GM18502 (cell line): ENCODE measurements around the gene LIAS.
"Not testable (repeated sequence)": the region's sequence is repeated elsewhere in the genome, so short reads cannot be mapped to it uniquely, and the experiment has no call there.

Experiments used
- ATAC-seq: cut with Tn5 transposase; IDR thresholded peaks from one replicate; pipeline ENCODE4 v1.9.1; 2021; ENCODE audit warnings: mild to moderate bottlenecking; ENCODE audit not compliant: unreplicated experiment, poor library complexity

The LIAS gene

DNA sequence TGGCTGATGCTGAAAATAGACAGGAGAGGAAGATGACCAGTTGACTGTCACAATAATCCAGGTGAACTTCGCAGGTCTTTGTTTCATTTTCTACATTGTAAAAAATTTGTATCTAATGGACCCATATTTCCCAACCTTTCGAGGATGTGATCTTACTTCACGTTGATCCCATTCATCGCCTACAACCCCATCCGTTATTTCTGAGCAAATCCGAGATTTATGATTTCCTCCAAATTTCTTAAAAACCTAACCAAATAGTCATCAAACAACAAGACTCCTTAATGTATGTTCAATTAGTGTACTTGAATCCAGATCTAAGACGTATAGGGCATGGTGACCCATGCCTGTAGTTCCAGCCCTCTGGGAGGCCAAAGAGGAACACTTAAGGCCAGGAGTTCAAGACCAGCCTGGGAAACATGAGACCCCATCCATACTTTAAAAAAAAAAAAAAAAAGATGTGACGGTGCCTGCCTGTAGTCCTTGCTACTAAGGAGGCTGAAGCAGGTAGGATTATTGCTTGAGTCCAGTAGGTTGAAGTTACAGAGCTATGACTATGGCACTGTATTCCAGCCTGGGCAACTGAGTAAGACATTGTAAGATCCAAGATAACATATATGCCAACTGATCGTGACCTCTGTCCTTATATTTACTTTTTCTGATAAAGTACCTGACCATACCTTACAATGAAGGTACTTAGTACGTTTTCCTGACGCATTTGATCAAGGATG lies 5.8 kb upstream of the LIAS start:
- no peak for ATAC-seq

DNA sequence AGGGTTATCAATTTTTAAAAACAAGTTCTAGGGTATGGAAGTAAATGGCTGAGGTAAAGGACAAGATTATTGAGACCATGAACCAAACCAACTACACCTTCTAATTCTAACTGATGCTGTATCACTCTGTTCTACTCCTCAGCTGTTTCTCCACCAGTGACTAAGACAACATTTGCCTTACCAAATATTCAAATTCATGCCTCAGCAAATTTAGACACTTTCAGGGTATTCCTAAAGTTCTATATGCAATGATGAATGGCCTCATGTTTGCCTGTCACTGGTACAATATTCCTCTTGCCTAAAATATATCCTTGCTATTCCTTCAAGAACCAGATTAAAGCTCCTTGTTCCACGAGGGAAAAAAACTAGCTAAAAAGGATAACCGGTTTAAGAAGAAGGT lies 5.1 kb upstream of the LIAS start:
- no peak for ATAC-seq

GRCh38 chr4:39455486-39455885 lies 3.4 kb upstream of the LIAS start:
- ATAC-seq = no peak

DNA sequence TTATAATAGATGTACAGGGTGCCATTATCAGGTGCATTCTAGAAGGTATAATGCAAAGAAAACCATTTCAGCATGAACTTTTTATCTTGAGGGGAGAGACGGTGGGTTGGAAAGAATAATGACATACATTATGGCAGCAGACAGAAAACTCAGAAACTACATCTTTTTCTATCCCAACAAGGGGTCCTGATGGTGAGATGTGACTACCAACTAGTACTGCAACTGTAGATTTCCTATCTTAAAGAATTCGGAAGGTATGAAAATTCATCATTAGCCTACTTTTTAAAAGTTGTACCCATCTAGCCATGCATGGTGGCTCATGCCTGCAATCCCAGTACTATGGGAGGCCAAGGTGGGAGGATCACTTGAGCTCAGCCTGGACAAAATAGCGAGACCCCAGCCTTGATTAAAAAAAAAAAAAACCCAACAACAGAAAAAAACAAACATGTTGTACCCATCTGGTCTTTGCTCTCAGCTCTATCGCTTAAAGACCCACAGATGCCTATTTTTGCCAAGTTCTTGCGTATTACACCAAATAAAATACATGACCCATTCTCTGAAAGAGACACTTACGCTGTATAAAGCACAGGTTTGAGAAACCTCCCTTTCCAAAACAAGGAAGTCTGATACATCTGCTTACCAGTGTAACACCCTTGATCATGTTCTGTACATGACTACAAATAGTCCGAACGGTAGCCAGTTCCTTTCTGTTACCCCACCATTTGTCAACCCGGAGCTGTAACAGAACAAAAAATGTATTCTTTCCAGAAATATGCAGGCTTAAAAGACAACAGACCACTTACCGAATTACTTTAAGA lies 1.7 kb upstream of the LIAS start:
- no peak for ATAC-seq

GRCh38 chr4:39458161-39458504 lies 723 bp upstream of the LIAS start:
- ATAC-seq = not testable (repeated sequence)

DNA sequence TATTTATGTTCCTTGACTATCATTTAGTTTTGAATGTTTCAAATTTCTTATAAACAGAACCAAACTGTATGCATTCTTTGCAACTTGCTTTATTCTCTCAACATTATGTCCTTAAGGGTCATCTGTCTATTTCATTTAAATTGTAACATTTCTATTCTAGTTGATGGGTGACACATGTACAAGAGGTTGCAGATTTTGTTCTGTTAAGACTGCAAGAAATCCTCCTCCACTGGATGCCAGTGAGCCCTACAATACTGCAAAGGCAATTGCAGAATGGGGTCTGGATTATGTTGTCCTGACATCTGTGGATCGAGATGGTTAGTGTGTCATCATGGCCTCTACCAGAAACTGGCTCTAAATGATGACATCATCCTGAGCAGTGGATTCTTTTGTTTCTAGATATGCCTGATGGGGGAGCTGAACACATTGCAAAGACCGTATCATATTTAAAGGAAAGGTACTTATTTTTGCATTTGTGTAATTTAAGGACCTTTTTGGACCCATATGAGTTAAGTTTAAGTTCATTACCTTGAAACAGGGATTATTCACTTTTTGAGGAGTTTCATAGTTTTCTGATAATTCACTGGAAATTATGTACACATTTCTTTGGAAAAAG lies 6.1 kb downstream of the LIAS start:
- ATAC-seq = no peak

- no peak for ATAC-seq
Observed at GRCh38 chr4:39466747-39467146, 7.9 kb downstream of the LIAS start.

DNA sequence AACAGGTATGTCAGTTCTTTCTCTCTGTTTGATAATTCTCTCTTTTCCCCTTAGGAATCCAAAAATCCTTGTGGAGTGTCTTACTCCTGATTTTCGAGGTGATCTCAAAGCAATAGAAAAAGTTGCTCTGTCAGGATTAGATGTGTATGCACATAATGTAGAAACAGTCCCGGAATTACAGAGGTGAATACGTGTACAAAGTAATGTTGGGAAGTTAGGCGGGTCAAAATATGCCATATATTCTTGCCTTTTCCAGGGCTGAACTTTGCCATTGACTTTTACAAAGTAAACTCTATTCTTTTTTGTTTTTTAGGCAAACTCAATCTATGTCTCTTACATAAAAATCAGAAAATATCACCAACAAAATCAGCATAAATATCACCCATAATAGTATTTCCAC lies 8.6 kb downstream of the LIAS start:
- ATAC-seq = no peak

DNA sequence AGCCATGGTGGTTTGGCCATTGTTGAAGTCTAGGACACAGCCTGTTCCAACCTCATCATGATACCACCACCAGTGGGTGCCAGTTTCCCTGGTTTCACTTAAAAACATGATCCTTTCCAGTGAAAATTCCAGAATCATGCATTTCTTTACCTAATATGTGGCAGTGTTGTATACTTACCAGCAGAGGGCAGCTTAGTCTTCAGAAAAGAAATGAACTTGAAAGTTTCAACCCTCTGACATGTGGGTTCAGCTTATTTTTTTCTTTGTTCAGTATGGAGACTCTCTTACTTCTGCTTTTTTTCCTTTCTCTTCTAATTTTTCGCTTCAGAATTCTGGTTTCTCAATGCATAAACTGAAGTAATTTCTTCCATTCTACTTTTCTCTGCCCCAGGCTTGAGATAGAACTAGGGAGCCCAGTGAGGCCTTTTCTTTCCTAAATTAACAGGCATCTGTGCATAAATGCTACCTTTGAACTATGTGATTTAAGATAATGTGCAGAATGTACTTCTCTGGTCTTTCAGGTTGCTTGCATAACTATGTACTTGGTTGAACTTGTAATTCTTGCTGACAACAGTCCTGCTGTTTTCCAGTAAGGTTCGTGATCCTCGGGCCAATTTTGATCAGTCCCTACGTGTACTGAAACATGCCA lies 10.7 kb downstream of the LIAS start:
- ATAC-seq = peak; percentile 83

DNA sequence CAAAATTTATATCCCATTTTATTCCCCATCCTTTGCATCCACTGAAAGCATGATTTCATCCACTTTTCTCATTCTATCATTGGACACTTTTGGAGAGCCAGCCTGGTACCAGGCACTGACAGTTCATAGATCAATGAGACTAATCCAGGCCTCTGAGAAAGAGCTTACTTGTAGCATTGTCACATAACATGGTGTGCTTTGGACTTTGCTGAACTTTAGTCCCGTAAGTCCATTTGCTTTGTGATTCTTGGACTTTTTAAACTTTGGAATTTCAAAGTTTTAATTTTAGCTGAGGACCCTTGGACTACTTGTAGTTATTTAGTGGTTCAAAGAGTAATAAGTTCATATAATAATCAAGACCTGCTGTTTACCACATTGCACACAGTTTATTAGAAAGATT lies 11.5 kb downstream of the LIAS start:
- ATAC-seq = no peak

GRCh38 chr4:39472396-39472795 lies 13.5 kb downstream of the LIAS start:
- ATAC-seq = no peak

DNA sequence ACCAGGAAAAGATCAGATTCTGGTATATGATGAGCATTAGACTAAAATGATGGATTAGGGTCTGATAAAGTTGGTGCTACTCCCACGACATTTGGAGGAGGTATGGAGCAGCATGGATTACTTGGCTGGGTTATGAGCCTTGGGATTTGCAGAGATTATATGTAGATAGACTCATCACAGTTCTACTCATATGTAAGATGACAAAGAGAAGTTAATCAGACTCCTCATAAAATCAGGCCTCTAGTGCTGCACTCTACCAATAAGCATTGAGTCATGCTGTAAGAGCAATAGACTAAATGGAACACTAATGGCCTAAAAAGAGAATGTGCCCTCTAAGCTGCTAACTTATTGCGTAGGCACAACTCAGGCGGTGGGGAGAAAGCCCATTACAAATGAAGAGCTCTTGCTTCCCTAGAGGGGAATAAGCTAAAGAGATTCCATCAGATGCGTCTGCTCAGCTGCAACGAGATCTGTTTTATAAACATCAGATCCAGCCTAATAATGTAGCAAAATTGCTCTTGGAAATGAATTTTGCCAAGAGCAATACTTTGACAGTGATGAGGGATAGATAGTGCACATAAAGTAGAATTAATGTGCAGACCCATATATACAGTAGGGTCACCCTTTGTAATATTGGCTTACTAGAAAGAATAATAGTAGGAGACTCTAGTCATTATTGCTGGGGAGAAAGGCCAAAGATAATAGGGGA lies 17.5 kb downstream of the LIAS start:
- no peak for ATAC-seq

- no peak for ATAC-seq
Observed at GRCh38 chr4:39480251-39480650, 21.4 kb downstream of the LIAS start.

- ATAC-seq = no peak
Observed at GRCh38 chr4:39480902-39481695, 22.2 kb downstream of the LIAS start.

GRCh38 chr4:39484582-39485272 lies 25.9 kb downstream of the LIAS start:
- no peak for ATAC-seq

DNA sequence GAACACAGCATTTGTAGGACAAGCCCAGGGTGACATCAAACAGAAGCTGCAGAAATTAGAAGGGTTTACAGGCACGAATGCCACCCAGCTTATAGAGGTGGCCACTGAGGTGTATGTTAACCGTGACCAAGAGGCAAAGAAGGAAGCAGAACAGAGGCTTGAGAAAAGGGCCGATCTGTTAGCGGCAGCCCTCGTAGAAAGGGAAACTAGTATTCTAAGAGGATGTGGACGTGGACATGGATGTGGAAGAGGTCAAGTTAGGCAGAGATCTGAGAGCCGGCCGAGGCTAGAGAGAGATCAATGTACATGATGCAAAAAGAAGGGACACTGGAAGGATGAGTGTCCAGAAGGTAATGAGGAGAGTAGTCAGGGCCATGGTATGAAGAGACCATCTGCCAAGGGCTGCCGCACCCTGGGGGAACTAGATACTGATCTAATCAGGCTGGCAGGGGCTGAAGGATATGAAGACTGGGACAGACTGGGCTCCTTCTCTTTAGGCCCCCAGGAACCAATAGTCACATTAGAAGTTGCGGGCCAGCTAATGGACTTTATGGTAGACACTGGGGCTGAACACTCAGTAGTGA lies 27.5 kb downstream of the LIAS start:
- no peak for ATAC-seq

DNA sequence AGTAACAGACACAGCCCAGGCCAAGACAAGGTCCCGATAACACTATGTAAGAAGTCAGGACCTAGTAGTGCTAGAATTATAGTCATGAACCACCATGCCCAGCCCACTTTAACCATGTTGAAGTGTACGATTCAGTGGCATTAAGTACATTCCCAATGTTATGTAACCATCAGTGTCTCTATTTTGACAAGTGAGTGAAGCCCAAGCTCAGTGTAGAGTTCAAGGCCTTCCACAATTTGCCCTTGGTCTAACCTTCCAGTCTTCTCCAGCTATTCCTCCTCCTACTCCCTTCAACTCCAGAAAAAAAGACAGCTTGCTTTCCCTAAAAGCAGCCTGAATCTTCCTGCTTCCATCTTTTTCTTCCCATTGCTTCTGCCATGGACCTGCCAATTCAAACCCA lies 31.5 kb downstream of the LIAS start:
- no peak for ATAC-seq

- no peak for ATAC-seq
Observed at GRCh38 chr4:39494354-39494753, 35.5 kb downstream of the LIAS start.
